ENCODE measurements around the gene CSTB.

DNA sequence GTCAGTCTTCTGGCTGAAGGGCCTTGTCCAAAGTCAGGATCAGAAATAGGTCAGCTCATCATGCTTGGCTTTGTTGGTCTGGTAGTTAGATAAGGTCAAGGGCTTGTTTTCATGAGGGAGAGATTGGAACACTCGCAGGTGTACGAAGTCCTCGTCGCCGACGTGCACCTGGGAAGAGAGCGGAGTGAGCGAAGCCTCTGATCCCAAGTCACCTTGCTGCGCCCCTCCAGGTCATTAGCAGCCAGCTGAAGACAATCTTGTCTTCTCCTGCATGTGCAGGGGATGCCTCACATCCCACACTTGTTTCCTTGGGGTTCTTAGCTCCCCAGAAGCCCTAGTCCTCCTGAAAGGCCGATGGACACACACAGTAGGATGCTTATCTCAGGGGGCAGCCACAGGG lies 1.9 kb downstream of the CSTB start:
- TF ChIP-seq CTCF (IDR thresholded peaks at IDR 0.05) (no peak), EP300 (IDR thresholded peaks at IDR 0.05) (no peak), POLR2AphosphoS5 (IDR thresholded peaks at IDR 0.05) (no peak), POLR2A (IDR thresholded peaks at IDR 0.05) (no peak)
